Measurements from ENCODE around the gene MKRN3.
A peak's percentile ranks its signal among the peaks of the same experiment; 100 is the strongest.

Gene MKRN3

DNA sequence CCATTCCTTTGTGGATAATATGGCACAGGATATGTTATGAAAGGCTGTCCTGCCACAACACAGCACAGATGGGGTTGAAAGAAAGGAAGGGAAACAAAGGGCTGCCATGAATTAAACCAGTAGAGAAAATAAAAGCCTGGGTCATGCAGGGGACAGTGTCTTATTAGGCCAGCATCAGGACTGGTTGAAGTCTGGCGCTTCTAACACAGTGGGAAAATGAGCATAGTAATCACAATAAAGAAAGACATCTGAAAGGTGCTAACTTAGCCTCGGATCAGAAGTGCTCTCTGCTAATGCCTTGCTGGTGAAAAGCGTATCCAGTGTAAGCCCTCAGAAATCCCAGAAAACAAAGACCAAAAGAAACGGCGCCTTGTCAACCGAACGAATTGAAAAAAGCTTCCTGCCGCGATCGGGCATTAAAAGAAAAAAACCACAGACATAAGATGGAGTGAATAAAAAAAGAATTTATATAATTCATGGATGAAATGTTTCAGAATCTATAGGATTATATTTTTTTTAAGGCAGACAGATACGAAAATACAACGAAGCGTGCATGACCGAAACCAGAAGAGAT is 566 bp upstream of the MKRN3 start:
- no peak overlapping the region for H3K4ac ChIP-seq (ENCODE audit: low read depth, low read length)
- H3K18ac ChIP-seq (ENCODE audit: low read length) = no peak overlapping the region
- no peak overlapping the region for H4K8ac ChIP-seq (ENCODE audit: low read depth, low read length)
- H4K5ac ChIP-seq (ENCODE audit: low read length) = no peak overlapping the region
- WGBS (ENCODE audit: extremely low coverage, insufficient coverage, low lambda C conversion rate) = no CpG with 5 or more reads among the region's 14 CpGs
- H3K79me2 ChIP-seq (ENCODE audit: control insufficient read depth, insufficient read depth, low read length) = no peaks in the 10 kb centered on the region
- no peaks in the 10 kb centered on the region for H3K27me3 ChIP-seq (ENCODE audit: insufficient read depth, low read length, poor library complexity)
- no peak overlapping the region for H3K56ac ChIP-seq (ENCODE audit: low read length)
- no peak overlapping the region for H3K9ac ChIP-seq (ENCODE audit: low read length)
- DNase-seq = no peak
- H3K4me3 ChIP-seq (ENCODE audit: low read length) = no peak overlapping the region
- no peak overlapping the region for H3K4me2 ChIP-seq (ENCODE audit: low read length)
- H3K79me1 ChIP-seq (ENCODE audit: low read length) = no peaks in the 10 kb centered on the region
- H3K23ac ChIP-seq (ENCODE audit: low read length) = no peak overlapping the region
- no peak overlapping the region for H2BK5ac ChIP-seq (ENCODE audit: low read length)
- no peak overlapping the region for H2BK120ac ChIP-seq (ENCODE audit: low read depth, low read length)
- H3K27ac ChIP-seq (ENCODE audit: low read depth, low read length) = no peak overlapping the region
- no peak overlapping the region for H2AK5ac ChIP-seq (ENCODE audit: low read length)
- H2BK15ac ChIP-seq (replicated peaks; ENCODE audit: low read depth) = no peak overlapping the region
- H3K36me3 ChIP-seq (ENCODE audit: control insufficient read depth, insufficient read depth, low read length) = no peaks in the 10 kb centered on the region
- no peaks in the 10 kb centered on the region for H3K4me1 ChIP-seq (ENCODE audit: control insufficient read depth, low read depth, low read length)

DNA sequence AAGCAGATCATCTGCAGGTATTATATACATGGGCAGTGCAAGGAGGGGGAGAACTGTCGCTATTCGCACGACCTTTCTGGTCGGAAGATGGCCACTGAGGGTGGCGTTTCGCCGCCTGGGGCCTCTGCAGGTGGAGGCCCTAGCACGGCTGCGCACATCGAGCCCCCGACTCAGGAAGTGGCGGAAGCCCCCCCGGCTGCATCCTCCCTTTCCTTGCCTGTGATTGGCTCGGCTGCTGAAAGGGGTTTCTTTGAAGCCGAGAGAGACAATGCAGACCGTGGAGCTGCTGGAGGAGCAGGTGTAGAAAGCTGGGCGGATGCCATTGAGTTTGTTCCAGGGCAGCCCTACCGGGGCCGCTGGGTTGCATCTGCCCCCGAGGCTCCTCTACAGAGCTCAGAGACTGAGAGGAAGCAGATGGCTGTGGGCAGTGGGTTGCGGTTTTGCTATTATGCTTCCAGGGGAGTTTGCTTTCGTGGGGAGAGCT is 639 bp downstream of the MKRN3 start:
- no peak for DNase-seq
- H3K27ac ChIP-seq (ENCODE audit: low read depth, low read length) = no peak overlapping the region
- no CpG with 5 or more reads among the region's 22 CpGs for WGBS (ENCODE audit: extremely low coverage, insufficient coverage, low lambda C conversion rate)
- no peak overlapping the region for H2BK5ac ChIP-seq (ENCODE audit: low read length)
- no peak overlapping the region for H3K4me2 ChIP-seq (ENCODE audit: low read length)
- H3K18ac ChIP-seq (ENCODE audit: low read length) = no peak overlapping the region
- H2BK15ac ChIP-seq (replicated peaks; ENCODE audit: low read depth) = no peak overlapping the region
- H3K9ac ChIP-seq (ENCODE audit: low read length) = no peak overlapping the region
- H3K4me1 ChIP-seq (ENCODE audit: control insufficient read depth, low read depth, low read length) = no peaks in the 10 kb centered on the region
- H3K27me3 ChIP-seq (ENCODE audit: insufficient read depth, low read length, poor library complexity) = no peaks in the 10 kb centered on the region
- H3K23ac ChIP-seq (ENCODE audit: low read length) = no peak overlapping the region
- no peak overlapping the region for H3K4ac ChIP-seq (ENCODE audit: low read depth, low read length)
- H2BK120ac ChIP-seq (ENCODE audit: low read depth, low read length) = no peak overlapping the region
- no peak overlapping the region for H3K4me3 ChIP-seq (ENCODE audit: low read length)
- no peaks in the 10 kb centered on the region for H3K79me1 ChIP-seq (ENCODE audit: low read length)
- no peak overlapping the region for H2AK5ac ChIP-seq (ENCODE audit: low read length)
- no peaks in the 10 kb centered on the region for H3K36me3 ChIP-seq (ENCODE audit: control insufficient read depth, insufficient read depth, low read length)
- no peak overlapping the region for H3K56ac ChIP-seq (ENCODE audit: low read length)
- H4K5ac ChIP-seq (ENCODE audit: low read length) = no peak overlapping the region
- no peaks in the 10 kb centered on the region for H3K79me2 ChIP-seq (ENCODE audit: control insufficient read depth, insufficient read depth, low read length)
- H4K8ac ChIP-seq (ENCODE audit: low read depth, low read length) = no peak overlapping the region

DNA sequence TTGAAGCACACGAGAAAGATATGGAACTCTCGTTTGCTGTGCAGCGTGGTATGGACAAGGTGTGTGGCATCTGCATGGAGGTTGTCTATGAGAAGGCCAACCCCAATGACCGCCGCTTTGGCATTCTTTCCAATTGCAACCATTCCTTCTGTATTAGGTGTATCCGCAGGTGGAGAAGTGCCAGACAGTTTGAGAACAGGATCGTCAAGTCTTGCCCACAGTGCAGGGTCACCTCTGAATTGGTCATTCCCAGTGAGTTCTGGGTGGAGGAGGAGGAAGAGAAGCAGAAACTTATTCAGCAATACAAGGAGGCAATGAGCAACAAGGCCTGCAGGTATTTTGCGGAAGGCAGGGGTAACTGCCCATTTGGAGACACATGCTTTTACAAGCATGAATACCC is 1.2 kb downstream of the MKRN3 start:
- no peak overlapping the region for H2BK120ac ChIP-seq (ENCODE audit: low read depth, low read length)
- no peak overlapping the region for H3K27ac ChIP-seq (ENCODE audit: low read depth, low read length)
- H3K23ac ChIP-seq (ENCODE audit: low read length) = no peak overlapping the region
- no peak overlapping the region for H4K5ac ChIP-seq (ENCODE audit: low read length)
- no peak overlapping the region for H3K56ac ChIP-seq (ENCODE audit: low read length)
- WGBS (ENCODE audit: extremely low coverage, insufficient coverage, low lambda C conversion rate) = no CpG with 5 or more reads among the region's 8 CpGs
- H3K79me1 ChIP-seq (ENCODE audit: low read length) = no peaks in the 10 kb centered on the region
- H2BK15ac ChIP-seq (replicated peaks; ENCODE audit: low read depth) = no peak overlapping the region
- no peak overlapping the region for H2AK5ac ChIP-seq (ENCODE audit: low read length)
- H2BK5ac ChIP-seq (ENCODE audit: low read length) = no peak overlapping the region
- no peaks in the 10 kb centered on the region for H3K79me2 ChIP-seq (ENCODE audit: control insufficient read depth, insufficient read depth, low read length)
- no peak overlapping the region for H3K4me3 ChIP-seq (ENCODE audit: low read length)
- H3K4ac ChIP-seq (ENCODE audit: low read depth, low read length) = no peak overlapping the region
- H3K36me3 ChIP-seq (ENCODE audit: control insufficient read depth, insufficient read depth, low read length) = no peaks in the 10 kb centered on the region
- no peaks in the 10 kb centered on the region for H3K4me1 ChIP-seq (ENCODE audit: control insufficient read depth, low read depth, low read length)
- H3K18ac ChIP-seq (ENCODE audit: low read length) = no peak overlapping the region
- H4K8ac ChIP-seq (ENCODE audit: low read depth, low read length) = no peak overlapping the region
- no peak overlapping the region for H3K4me2 ChIP-seq (ENCODE audit: low read length)
- no peak for DNase-seq
- no peak overlapping the region for H3K9ac ChIP-seq (ENCODE audit: low read length)
- H3K27me3 ChIP-seq (ENCODE audit: insufficient read depth, low read length, poor library complexity) = no peaks in the 10 kb centered on the region

DNA sequence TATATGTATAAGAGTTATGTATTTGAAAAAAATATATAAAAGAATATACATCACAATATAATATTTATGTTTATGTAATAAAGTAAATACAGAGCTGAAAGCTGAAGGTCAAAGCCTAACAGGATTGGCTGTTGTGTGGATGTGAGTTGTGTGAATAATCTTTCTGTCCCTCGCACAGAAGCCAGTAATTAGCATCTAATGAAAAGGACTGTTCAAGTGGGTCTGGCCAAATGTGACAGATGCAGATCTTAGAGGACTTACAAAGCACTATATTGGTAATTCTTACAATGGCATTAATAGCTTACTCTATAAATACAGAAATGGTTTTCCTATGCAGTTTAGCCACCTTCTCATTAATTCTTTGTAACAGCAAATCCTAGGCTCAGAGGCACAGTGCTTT is 2.4 kb downstream of the MKRN3 start:
- H2BK15ac ChIP-seq (replicated peaks; ENCODE audit: low read depth) = no peak overlapping the region
- DNase-seq = no peak
- no peak overlapping the region for H3K9ac ChIP-seq (ENCODE audit: low read length)
- H3K4me2 ChIP-seq (ENCODE audit: low read length) = no peak overlapping the region
- H4K5ac ChIP-seq (ENCODE audit: low read length) = no peak overlapping the region
- H3K27me3 ChIP-seq (ENCODE audit: insufficient read depth, low read length, poor library complexity) = no peaks in the 10 kb centered on the region
- WGBS (ENCODE audit: extremely low coverage, insufficient coverage, low lambda C conversion rate) = no CpG with 5 or more reads among the region's 1 CpG
- H4K8ac ChIP-seq (ENCODE audit: low read depth, low read length) = no peak overlapping the region
- H3K79me2 ChIP-seq (ENCODE audit: control insufficient read depth, insufficient read depth, low read length) = no peaks in the 10 kb centered on the region
- H3K36me3 ChIP-seq (ENCODE audit: control insufficient read depth, insufficient read depth, low read length) = no peaks in the 10 kb centered on the region
- no peaks in the 10 kb centered on the region for H3K79me1 ChIP-seq (ENCODE audit: low read length)
- no peak overlapping the region for H3K27ac ChIP-seq (ENCODE audit: low read depth, low read length)
- H2BK120ac ChIP-seq (ENCODE audit: low read depth, low read length) = no peak overlapping the region
- H2AK5ac ChIP-seq (ENCODE audit: low read length) = no peak overlapping the region
- H2BK5ac ChIP-seq (ENCODE audit: low read length) = no peak overlapping the region
- no peaks in the 10 kb centered on the region for H3K4me1 ChIP-seq (ENCODE audit: control insufficient read depth, low read depth, low read length)
- no peak overlapping the region for H3K18ac ChIP-seq (ENCODE audit: low read length)
- H3K23ac ChIP-seq (ENCODE audit: low read length) = no peak overlapping the region
- no peak overlapping the region for H3K4me3 ChIP-seq (ENCODE audit: low read length)
- H3K4ac ChIP-seq (ENCODE audit: low read depth, low read length) = no peak overlapping the region
- H3K56ac ChIP-seq (ENCODE audit: low read length) = no peak overlapping the region

DNA sequence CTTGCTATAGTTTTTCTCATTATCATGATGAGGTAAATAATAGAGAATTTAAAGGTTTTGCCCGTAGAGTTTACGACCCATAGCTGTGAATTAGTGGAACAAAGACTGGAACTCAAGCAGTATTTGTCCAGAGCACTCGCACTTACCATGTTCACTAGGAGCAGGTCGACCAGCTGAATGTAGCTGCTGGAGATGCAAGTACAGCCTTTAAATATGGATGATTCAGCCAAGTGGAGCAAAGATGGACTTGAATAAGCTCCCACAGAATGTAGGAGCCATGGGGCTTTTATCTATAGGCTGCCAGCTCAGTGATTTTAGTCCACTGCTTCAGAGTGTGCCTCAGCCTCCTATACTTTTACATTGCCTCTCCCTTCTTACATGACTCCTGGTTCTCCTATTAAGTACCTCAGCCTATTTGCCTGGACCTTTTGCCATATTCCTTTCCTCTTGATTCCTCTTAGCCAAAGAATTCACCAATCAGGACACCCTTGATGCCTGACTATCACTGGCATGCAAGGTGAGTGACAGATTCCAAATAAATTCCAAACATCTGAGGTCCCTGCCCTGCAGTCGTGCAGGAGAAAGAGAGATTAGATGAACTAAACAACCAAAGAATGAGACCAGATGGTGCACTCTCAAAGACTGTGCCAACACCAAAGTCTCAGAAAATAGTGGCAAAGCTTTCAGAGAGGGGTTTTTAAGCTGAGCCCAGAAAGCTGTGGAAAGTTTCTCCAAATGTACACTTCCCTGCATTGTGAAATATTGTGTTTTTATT is 3.9 kb downstream of the MKRN3 start:
- H3K27ac ChIP-seq (ENCODE audit: low read depth, low read length) = no peak overlapping the region
- peak; percentile 13 for DNase-seq
- H3K18ac ChIP-seq (ENCODE audit: low read length) = no peak overlapping the region
- H3K4me2 ChIP-seq (ENCODE audit: low read length) = no peak overlapping the region
- H3K27me3 ChIP-seq (ENCODE audit: insufficient read depth, low read length, poor library complexity) = no peaks in the 10 kb centered on the region
- H3K4me1 ChIP-seq (ENCODE audit: control insufficient read depth, low read depth, low read length) = no peaks in the 10 kb centered on the region
- H4K5ac ChIP-seq (ENCODE audit: low read length) = no peak overlapping the region
- H3K56ac ChIP-seq (ENCODE audit: low read length) = no peak overlapping the region
- H3K23ac ChIP-seq (ENCODE audit: low read length) = no peak overlapping the region
- H3K36me3 ChIP-seq (ENCODE audit: control insufficient read depth, insufficient read depth, low read length) = no peaks in the 10 kb centered on the region
- H2AK5ac ChIP-seq (ENCODE audit: low read length) = no peak overlapping the region
- H3K79me1 ChIP-seq (ENCODE audit: low read length) = no peaks in the 10 kb centered on the region
- H2BK5ac ChIP-seq (ENCODE audit: low read length) = no peak overlapping the region
- H3K79me2 ChIP-seq (ENCODE audit: control insufficient read depth, insufficient read depth, low read length) = no peaks in the 10 kb centered on the region
- no peak overlapping the region for H2BK120ac ChIP-seq (ENCODE audit: low read depth, low read length)
- no peak overlapping the region for H2BK15ac ChIP-seq (replicated peaks; ENCODE audit: low read depth)
- H3K9ac ChIP-seq (ENCODE audit: low read length) = no peak overlapping the region
- H4K8ac ChIP-seq (ENCODE audit: low read depth, low read length) = no peak overlapping the region
- H3K4me3 ChIP-seq (ENCODE audit: low read length) = no peak overlapping the region
- no peak overlapping the region for H3K4ac ChIP-seq (ENCODE audit: low read depth, low read length)
- WGBS (ENCODE audit: extremely low coverage, insufficient coverage, low lambda C conversion rate) = no CpG with 5 or more reads among the region's 5 CpGs

Measured in mesendoderm (in vitro differentiated cells).